ENCODE measurements around the gene ATF1.

ATF1 gene

GRCh38 chr12:50778663-50779590, 15.0 kb downstream of the ATF1 start:
- no peaks in the 10 kb centered on the region for H3K9me3 ChIP-seq (ENCODE audit: control insufficient read depth, insufficient read depth, low read length)

GRCh38 chr12:50780013-50780412, 16.1 kb downstream of the ATF1 start:
- Histone ChIP-seq H3K4me1 (ENCODE audit: control insufficient read depth, insufficient read depth, low read length) (no peaks in the 10 kb centered on the region), H3K9me3 (ENCODE audit: control insufficient read depth, insufficient read depth, low read length) (no peaks in the 10 kb centered on the region), H3K27me3 (ENCODE audit: control insufficient read depth, insufficient read depth, low read length) (no peaks in the 10 kb centered on the region), H3K4me3 (ENCODE audit: low read depth, low read length) (no peak overlapping the region), H3K9ac (ENCODE audit: low read depth, low read length) (no peak overlapping the region), H3K27ac (ENCODE audit: low read depth, low read length) (no peak overlapping the region), H3K36me3 (ENCODE audit: control insufficient read depth, insufficient read depth, low read length) (peaks cover 16% of the 10 kb centered on the region)

More at GRCh38 chr12:50778663-50779590, 15.0 kb downstream of the ATF1 start:
- no peak overlapping the region for H3K9ac ChIP-seq (ENCODE audit: low read depth, low read length)
- H3K27me3 ChIP-seq (ENCODE audit: control insufficient read depth, insufficient read depth, low read length) = no peaks in the 10 kb centered on the region
- no peak overlapping the region for H3K27ac ChIP-seq (ENCODE audit: low read depth, low read length)
- no peaks in the 10 kb centered on the region for H3K4me1 ChIP-seq (ENCODE audit: control insufficient read depth, insufficient read depth, low read length)
- H3K36me3 ChIP-seq (ENCODE audit: control insufficient read depth, insufficient read depth, low read length) = peaks cover 16% of the 10 kb centered on the region
- H3K4me3 ChIP-seq (ENCODE audit: low read depth, low read length) = no peak overlapping the region

- Histone ChIP-seq H3K4me1 (ENCODE audit: control insufficient read depth, insufficient read depth, low read length) (no peaks in the 10 kb centered on the region), H3K36me3 (ENCODE audit: control insufficient read depth, insufficient read depth, low read length) (peaks cover 16% of the 10 kb centered on the region), H3K27me3 (ENCODE audit: control insufficient read depth, insufficient read depth, low read length) (no peaks in the 10 kb centered on the region), H3K27ac (ENCODE audit: low read depth, low read length) (no peak overlapping the region), H3K9me3 (ENCODE audit: control insufficient read depth, insufficient read depth, low read length) (no peaks in the 10 kb centered on the region), H3K9ac (ENCODE audit: low read depth, low read length) (no peak overlapping the region), H3K4me3 (ENCODE audit: low read depth, low read length) (no peak overlapping the region)
Observed at GRCh38 chr12:50784501-50784900, 20.6 kb downstream of the ATF1 start.

- Histone ChIP-seq H3K4me3 (ENCODE audit: low read depth, low read length) (no peak overlapping the region), H3K9ac (ENCODE audit: low read depth, low read length) (no peak overlapping the region), H3K27ac (ENCODE audit: low read depth, low read length) (no peak overlapping the region), H3K27me3 (ENCODE audit: control insufficient read depth, insufficient read depth, low read length) (no peaks in the 10 kb centered on the region), H3K9me3 (ENCODE audit: control insufficient read depth, insufficient read depth, low read length) (no peaks in the 10 kb centered on the region), H3K36me3 (ENCODE audit: control insufficient read depth, insufficient read depth, low read length) (peaks cover 10% of the 10 kb centered on the region; the same call in 1 of the 2 replicates), H3K4me1 (ENCODE audit: control insufficient read depth, insufficient read depth, low read length) (no peaks in the 10 kb centered on the region)
Observed at GRCh38 chr12:50785406-50786001, 21.6 kb downstream of the ATF1 start.

- Histone ChIP-seq H3K4me3 (ENCODE audit: low read depth, low read length) (no peak overlapping the region), H3K9me3 (ENCODE audit: control insufficient read depth, insufficient read depth, low read length) (no peaks in the 10 kb centered on the region), H3K4me1 (ENCODE audit: control insufficient read depth, insufficient read depth, low read length) (no peaks in the 10 kb centered on the region), H3K27ac (ENCODE audit: low read depth, low read length) (no peak overlapping the region), H3K27me3 (ENCODE audit: control insufficient read depth, insufficient read depth, low read length) (no peaks in the 10 kb centered on the region), H3K9ac (ENCODE audit: low read depth, low read length) (no peak overlapping the region), H3K36me3 (ENCODE audit: control insufficient read depth, insufficient read depth, low read length) (peaks cover 4% of the 10 kb centered on the region; the same call in 1 of the 2 replicates)
Observed at GRCh38 chr12:50786498-50787231, 22.8 kb downstream of the ATF1 start.

- Histone ChIP-seq H3K36me3 (ENCODE audit: control insufficient read depth, insufficient read depth, low read length) (no peaks in the 10 kb centered on the region), H3K9ac (ENCODE audit: low read depth, low read length) (no peak overlapping the region), H3K27me3 (ENCODE audit: control insufficient read depth, insufficient read depth, low read length) (no peaks in the 10 kb centered on the region), H3K4me3 (ENCODE audit: low read depth, low read length) (no peak overlapping the region), H3K9me3 (ENCODE audit: control insufficient read depth, insufficient read depth, low read length) (no peaks in the 10 kb centered on the region), H3K4me1 (ENCODE audit: control insufficient read depth, insufficient read depth, low read length) (no peaks in the 10 kb centered on the region), H3K27ac (ENCODE audit: low read depth, low read length) (no peak overlapping the region)
Observed at GRCh38 chr12:50787618-50788017, 23.7 kb downstream of the ATF1 start.

- Histone ChIP-seq H3K36me3 (ENCODE audit: control insufficient read depth, insufficient read depth, low read length) (no peaks in the 10 kb centered on the region), H3K9ac (ENCODE audit: low read depth, low read length) (no peak overlapping the region), H3K27me3 (ENCODE audit: control insufficient read depth, insufficient read depth, low read length) (no peaks in the 10 kb centered on the region), H3K4me1 (ENCODE audit: control insufficient read depth, insufficient read depth, low read length) (no peaks in the 10 kb centered on the region), H3K27ac (ENCODE audit: low read depth, low read length) (no peak overlapping the region), H3K4me3 (ENCODE audit: low read depth, low read length) (no peak overlapping the region), H3K9me3 (ENCODE audit: control insufficient read depth, insufficient read depth, low read length) (no peaks in the 10 kb centered on the region)
Observed at GRCh38 chr12:50788561-50788960, 24.7 kb downstream of the ATF1 start.

- Histone ChIP-seq H3K36me3 (ENCODE audit: control insufficient read depth, insufficient read depth, low read length) (0 out of 2 replicates have a peak, but pooled peaks cover 2% of the 10 kb centered on the region), H3K4me1 (ENCODE audit: control insufficient read depth, insufficient read depth, low read length) (no peaks in the 10 kb centered on the region), H3K4me3 (ENCODE audit: low read depth, low read length) (no peak overlapping the region), H3K27ac (ENCODE audit: low read depth, low read length) (no peak overlapping the region), H3K9me3 (ENCODE audit: control insufficient read depth, insufficient read depth, low read length) (no peaks in the 10 kb centered on the region), H3K9ac (ENCODE audit: low read depth, low read length) (no peak overlapping the region), H3K27me3 (ENCODE audit: control insufficient read depth, insufficient read depth, low read length) (no peaks in the 10 kb centered on the region)
Observed at GRCh38 chr12:50790081-50790480, 26.2 kb downstream of the ATF1 start.

- Histone ChIP-seq H3K27ac (ENCODE audit: low read depth, low read length) (no peak overlapping the region), H3K4me1 (ENCODE audit: control insufficient read depth, insufficient read depth, low read length) (no peaks in the 10 kb centered on the region), H3K36me3 (ENCODE audit: control insufficient read depth, insufficient read depth, low read length) (peaks cover 56% of the 10 kb centered on the region)
Observed at GRCh38 chr12:50799908-50800307, 36.0 kb downstream of the ATF1 start.

GRCh38 chr12:50803230-50803875, 39.5 kb downstream of the ATF1 start:
- no peak overlapping the region for H3K9ac ChIP-seq (ENCODE audit: low read depth, low read length)
- H3K36me3 ChIP-seq (ENCODE audit: control insufficient read depth, insufficient read depth, low read length) = peaks cover 27% of the 10 kb centered on the region
- no peaks in the 10 kb centered on the region for H3K4me1 ChIP-seq (ENCODE audit: control insufficient read depth, insufficient read depth, low read length)
- peaks cover 10% of the 10 kb centered on the region for H3K9me3 ChIP-seq (ENCODE audit: control insufficient read depth, insufficient read depth, low read length)
- no peak overlapping the region for H3K4me3 ChIP-seq (ENCODE audit: low read depth, low read length)
- H3K27me3 ChIP-seq (ENCODE audit: control insufficient read depth, insufficient read depth, low read length) = no peaks in the 10 kb centered on the region
- H3K27ac ChIP-seq (ENCODE audit: low read depth, low read length) = no peak overlapping the region

More at GRCh38 chr12:50799908-50800307, 36.0 kb downstream of the ATF1 start:
- Histone ChIP-seq H3K4me3 (ENCODE audit: low read depth, low read length) (no peak overlapping the region), H3K27me3 (ENCODE audit: control insufficient read depth, insufficient read depth, low read length) (no peaks in the 10 kb centered on the region), H3K9ac (ENCODE audit: low read depth, low read length) (no peak overlapping the region), H3K9me3 (ENCODE audit: control insufficient read depth, insufficient read depth, low read length) (peaks cover 10% of the 10 kb centered on the region)

Measured in HUES48 (cell line).